ENCODE results near the gene RGL4. TPM values are rescaled to one million over a fixed set of nuclear protein-coding genes. Genes with fewer than 3 reads are reported as not detected.
A peak's percentile ranks its signal among the peaks of the same experiment; 100 is the strongest.

The RGL4 gene
- total RNA-seq, 1 donor from 2014 or later, result 5.7 TPM

GRCh38 chr22:23684026-23684425, 6.8 kb upstream of the RGL4 start:
- H3K27me3 Mint-ChIP-seq (ENCODE audit: low read depth), result no peaks in the 10 kb centered on the region
- no peak overlapping the region for H3K4me3 Mint-ChIP-seq (ENCODE audit: low read depth)
- peaks cover 3% of the 10 kb centered on the region for H3K4me1 Mint-ChIP-seq (ENCODE audit: low read depth)
- H3K36me3 Mint-ChIP-seq (ENCODE audit: low read depth), result peaks cover 23% of the 10 kb centered on the region
- H3K9me3 Mint-ChIP-seq, result no peaks in the 10 kb centered on the region
- no peak for DNase-seq (ENCODE audit: low spot score)
- no peak overlapping the region for H3K27ac Mint-ChIP-seq
- intact Hi-C loops (cut with micrococcal nuclease), result no loop called here

- Mint-ChIP-seq H3K9me3 (no peaks in the 10 kb centered on the region), H3K27me3 (ENCODE audit: low read depth) (no peaks in the 10 kb centered on the region), H3K36me3 (ENCODE audit: low read depth) (peaks cover 23% of the 10 kb centered on the region), H3K4me3 (ENCODE audit: low read depth) (no peak overlapping the region), H3K4me1 (ENCODE audit: low read depth) (peaks cover 3% of the 10 kb centered on the region), H3K27ac (no peak overlapping the region)
- no peak for DNase-seq (ENCODE audit: low spot score)
- intact Hi-C loops (cut with micrococcal nuclease), result no loop called here
These were observed 6.2 kb upstream of the RGL4 start for GRCh38 chr22:23684561-23685031.

- Mint-ChIP-seq H3K27ac (no peak overlapping the region), H3K36me3 (ENCODE audit: low read depth) (peaks cover 23% of the 10 kb centered on the region), H3K9me3 (no peaks in the 10 kb centered on the region), H3K4me1 (ENCODE audit: low read depth) (peaks cover 3% of the 10 kb centered on the region), H3K4me3 (ENCODE audit: low read depth) (no peak overlapping the region), H3K27me3 (ENCODE audit: low read depth) (no peaks in the 10 kb centered on the region)
- intact Hi-C loops (cut with micrococcal nuclease), result no loop called here
- no peak for DNase-seq (ENCODE audit: low spot score)
These were observed 5.5 kb upstream of the RGL4 start for GRCh38 chr22:23685205-23685784.

- H3K27me3 Mint-ChIP-seq (ENCODE audit: low read depth), result no peaks in the 10 kb centered on the region
- H3K4me1 Mint-ChIP-seq (ENCODE audit: low read depth), result peaks cover 3% of the 10 kb centered on the region
- intact Hi-C loops (cut with micrococcal nuclease), result no loop called here
- H3K4me3 Mint-ChIP-seq (ENCODE audit: low read depth), result no peak overlapping the region
- no peak for DNase-seq (ENCODE audit: low spot score)
- peaks cover 23% of the 10 kb centered on the region for H3K36me3 Mint-ChIP-seq (ENCODE audit: low read depth)
- H3K27ac Mint-ChIP-seq, result no peak overlapping the region
- no peaks in the 10 kb centered on the region for H3K9me3 Mint-ChIP-seq
These were observed 4.3 kb upstream of the RGL4 start for GRCh38 chr22:23686416-23687024.

GRCh38 chr22:23688121-23688520, 2.7 kb upstream of the RGL4 start:
- no peak for DNase-seq (ENCODE audit: low spot score)
- Mint-ChIP-seq H3K27ac (no peak overlapping the region), H3K36me3 (ENCODE audit: low read depth) (peaks cover 15% of the 10 kb centered on the region), H3K9me3 (no peaks in the 10 kb centered on the region), H3K4me1 (ENCODE audit: low read depth) (peaks cover 3% of the 10 kb centered on the region), H3K4me3 (ENCODE audit: low read depth) (no peak overlapping the region), H3K27me3 (ENCODE audit: low read depth) (no peaks in the 10 kb centered on the region)
- intact Hi-C loops (cut with micrococcal nuclease), result no loop called here

- H3K9me3 Mint-ChIP-seq, result no peaks in the 10 kb centered on the region
- no peaks in the 10 kb centered on the region for H3K27me3 Mint-ChIP-seq (ENCODE audit: low read depth)
- no peak overlapping the region for H3K27ac Mint-ChIP-seq
- no peak for DNase-seq (ENCODE audit: low spot score)
- intact Hi-C loops (cut with micrococcal nuclease), result no loop called here
- peaks cover 3% of the 10 kb centered on the region for H3K4me1 Mint-ChIP-seq (ENCODE audit: low read depth)
- H3K4me3 Mint-ChIP-seq (ENCODE audit: low read depth), result no peak overlapping the region
- H3K36me3 Mint-ChIP-seq (ENCODE audit: low read depth), result peaks cover 15% of the 10 kb centered on the region
These were observed 2.2 kb upstream of the RGL4 start for GRCh38 chr22:23688571-23688970.

- intact Hi-C loops (cut with micrococcal nuclease), result no loop called here
- H3K36me3 Mint-ChIP-seq (ENCODE audit: low read depth), result peaks cover 22% of the 10 kb centered on the region
- DNase-seq (ENCODE audit: low spot score), result no peak
These were observed 1.4 kb upstream of the RGL4 start for GRCh38 chr22:23689414-23689813.

GRCh38 chr22:23691748-23692423, 1.1 kb downstream of the RGL4 start:
- Mint-ChIP-seq H3K4me3 (ENCODE audit: low read depth) (no peak overlapping the region), H3K4me1 (ENCODE audit: low read depth) (peaks cover 21% of the 10 kb centered on the region), H3K27ac (no peak overlapping the region), H3K36me3 (ENCODE audit: low read depth) (peaks cover 34% of the 10 kb centered on the region), H3K27me3 (ENCODE audit: low read depth) (no peaks in the 10 kb centered on the region), H3K9me3 (no peaks in the 10 kb centered on the region)
- intact Hi-C loops (cut with micrococcal nuclease), result no loop called here
- no peak for DNase-seq (ENCODE audit: low spot score)

More at GRCh38 chr22:23689414-23689813, 1.4 kb upstream of the RGL4 start:
- Mint-ChIP-seq H3K27me3 (ENCODE audit: low read depth) (no peaks in the 10 kb centered on the region), H3K4me1 (ENCODE audit: low read depth) (peaks cover 3% of the 10 kb centered on the region), H3K27ac (no peak overlapping the region), H3K4me3 (ENCODE audit: low read depth) (no peak overlapping the region), H3K9me3 (no peaks in the 10 kb centered on the region)

GRCh38 chr22:23692598-23693291, 1.9 kb downstream of the RGL4 start:
- Mint-ChIP-seq H3K4me3 (ENCODE audit: low read depth) (no peak overlapping the region), H3K36me3 (ENCODE audit: low read depth) (peaks cover 34% of the 10 kb centered on the region), H3K27me3 (ENCODE audit: low read depth) (no peaks in the 10 kb centered on the region), H3K9me3 (no peaks in the 10 kb centered on the region), H3K27ac (no peak overlapping the region), H3K4me1 (ENCODE audit: low read depth) (peaks cover 26% of the 10 kb centered on the region)
- DNase-seq (ENCODE audit: low spot score), result no peak
- intact Hi-C loops (cut with micrococcal nuclease), result no loop called here

- no peaks in the 10 kb centered on the region for H3K9me3 Mint-ChIP-seq
- intact Hi-C loops (cut with micrococcal nuclease), result no loop called here
- no peak overlapping the region for H3K27ac Mint-ChIP-seq
These were observed 3.3 kb downstream of the RGL4 start for GRCh38 chr22:23693979-23694680.

GRCh38 chr22:23695141-23695540, 4.3 kb downstream of the RGL4 start:
- no peak for DNase-seq (ENCODE audit: low spot score)
- Mint-ChIP-seq H3K4me1 (ENCODE audit: low read depth) (peaks cover 29% of the 10 kb centered on the region), H3K27me3 (ENCODE audit: low read depth) (no peaks in the 10 kb centered on the region), H3K27ac (peak overlapping the region; percentile 99), H3K9me3 (no peaks in the 10 kb centered on the region), H3K36me3 (ENCODE audit: low read depth) (peaks cover 52% of the 10 kb centered on the region), H3K4me3 (ENCODE audit: low read depth) (no peak overlapping the region)
- intact Hi-C loops (cut with micrococcal nuclease), result no loop called here

More at GRCh38 chr22:23693979-23694680, 3.3 kb downstream of the RGL4 start:
- Mint-ChIP-seq H3K36me3 (ENCODE audit: low read depth) (peaks cover 42% of the 10 kb centered on the region), H3K27me3 (ENCODE audit: low read depth) (no peaks in the 10 kb centered on the region), H3K4me1 (ENCODE audit: low read depth) (peaks cover 27% of the 10 kb centered on the region), H3K4me3 (ENCODE audit: low read depth) (no peak overlapping the region)
- no peak for DNase-seq (ENCODE audit: low spot score)

- intact Hi-C loops (cut with micrococcal nuclease), result loop anchor here (1.0 to 2.0 kb wide), 2 partner anchors 10 to 21 kb away; no protein-coding TSS in a partner anchor
- peaks cover 58% of the 10 kb centered on the region for H3K36me3 Mint-ChIP-seq (ENCODE audit: low read depth)
- H3K4me3 Mint-ChIP-seq (ENCODE audit: low read depth), result peak overlapping the region; percentile 89
- H3K27me3 Mint-ChIP-seq (ENCODE audit: low read depth), result no peaks in the 10 kb centered on the region
- H3K4me1 Mint-ChIP-seq (ENCODE audit: low read depth), result peaks cover 33% of the 10 kb centered on the region
- DNase-seq (ENCODE audit: low spot score), result no peak
- peak overlapping the region; percentile 99 for H3K27ac Mint-ChIP-seq
- H3K9me3 Mint-ChIP-seq, result no peaks in the 10 kb centered on the region
These were observed 4.9 kb downstream of the RGL4 start for GRCh38 chr22:23695571-23696325.
